ENCODE data around the gene LARP6. TPM values are rescaled to one million over a fixed set of nuclear protein-coding genes. Genes with fewer than 3 reads are reported as not detected.

LARP6 gene
- total RNA-seq, 2 donors from 2014 or later = 20.0 to 44.2 TPM

GRCh38 chr15:70867911-70868467 lies 14.0 kb upstream of the LARP6 start:
- ATAC-seq (peak; percentile 36), DNase-seq (peak in 2 of 4 donors; percentile 22 to 23)
- no peak for TF ChIP-seq CTCF (IDR thresholded peaks at IDR 0.05)
- no peak for TF ChIP-seq POLR2A (IDR thresholded peaks at IDR 0.05)
- no peaks in the 10 kb centered on the region for H3K9me3 ChIP-seq
- no peaks in the 10 kb centered on the region for H3K36me3 ChIP-seq (replicated peaks in 1 of 2; ENCODE audit: insufficient read depth in 1 of 2, low read depth in 2 of 2)
- no peaks in the 10 kb centered on the region for H3K27me3 ChIP-seq
- intact Hi-C loops (cut with DNase I) = no loop called here
- H3K4me3 ChIP-seq = no peak overlapping the region
- no peak overlapping the region for H3K27ac ChIP-seq
- no peaks in the 10 kb centered on the region for H3K4me1 ChIP-seq
- WGBS, 2 donors = 57 to 58% methylated on average over 6 of the region's 6 CpGs

GRCh38 chr15:70866982-70867641 lies 13.2 kb upstream of the LARP6 start:
- Histone ChIP-seq H3K36me3 (replicated peaks in 1 of 2; ENCODE audit: insufficient read depth in 1 of 2, low read depth in 2 of 2) (no peaks in the 10 kb centered on the region), H3K27me3 (no peaks in the 10 kb centered on the region), H3K4me1 (no peaks in the 10 kb centered on the region), H3K27ac (no peak overlapping the region), H3K9me3 (no peaks in the 10 kb centered on the region), H3K4me3 (no peak overlapping the region)
- intact Hi-C loops (cut with DNase I) = no loop called here
- no peak for DNase-seq
- TF ChIP-seq POLR2A (IDR thresholded peaks at IDR 0.05) (no peak), CTCF (IDR thresholded peaks at IDR 0.05) (no peak)
- 70 to 91% methylated on average over 5 of the region's 5 CpGs for WGBS, 2 donors
- ATAC-seq = no peak

GRCh38 chr15:70863450-70864218 lies 9.7 kb upstream of the LARP6 start:
- Histone ChIP-seq H3K4me3 (no peak overlapping the region), H3K27me3 (no peaks in the 10 kb centered on the region), H3K9me3 (no peaks in the 10 kb centered on the region), H3K36me3 (replicated peaks in 1 of 2; ENCODE audit: insufficient read depth in 1 of 2, low read depth in 2 of 2) (no peaks in the 10 kb centered on the region), H3K4me1 (no peaks in the 10 kb centered on the region), H3K27ac (peak overlapping the region in 3 of 4 donors; percentile 35 to 62 (median 45))
- peak; percentile 77 for ATAC-seq
- intact Hi-C loops (cut with DNase I) = no loop called here
- TF ChIP-seq CTCF (IDR thresholded peaks at IDR 0.05) = no peak
- no peak for TF ChIP-seq POLR2A (IDR thresholded peaks at IDR 0.05)
- WGBS, 2 donors = 47 to 54% methylated on average over 3 to 4 of the region's 4 CpGs
- DNase-seq = peak in 2 of 4 donors; percentile 13 to 36

GRCh38 chr15:70859998-70860397 lies 6.0 kb upstream of the LARP6 start:
- Histone ChIP-seq H3K27me3 (no peaks in the 10 kb centered on the region), H3K4me1 (peaks cover 6% of the 10 kb centered on the region), H3K4me3 (no peak overlapping the region), H3K9me3 (no peaks in the 10 kb centered on the region), H3K27ac (no peak overlapping the region), H3K36me3 (replicated peaks in 1 of 2; ENCODE audit: insufficient read depth in 1 of 2, low read depth in 2 of 2) (no peaks in the 10 kb centered on the region)
- WGBS, 2 donors = 80 to 85% methylated on average over 6 to 11 of the region's 11 CpGs
- no peak for TF ChIP-seq CTCF (IDR thresholded peaks at IDR 0.05)
- intact Hi-C loops (cut with DNase I) = no loop called here
- ATAC-seq = no peak
- no peak for DNase-seq

All from body of pancreas (tissue), 4 donors.